ENCODE results near the gene CLSTN2.

Gene CLSTN2

GRCh38 chr3:140580746-140581145 is 645.8 kb downstream of the CLSTN2 start:
- Histone ChIP-seq H4K20me1 (ENCODE audit: insufficient read depth, low read length) (no peaks in the 10 kb centered on the region), H3F3A (ENCODE audit: insufficient read depth, low read length) (no peaks in the 10 kb centered on the region), H3K79me2 (ENCODE audit: low read length) (no peaks in the 10 kb centered on the region), H3K9me3 (replicated peaks; ENCODE audit: insufficient read depth, low read length) (no peaks in the 10 kb centered on the region), H2AFZ (ENCODE audit: low read length) (no peak overlapping the region), H3K4me3 (ENCODE audit: low read length) (no peak overlapping the region), H3K27ac (ENCODE audit: low read length) (no peak overlapping the region), H3K9me2 (replicated peaks; ENCODE audit: insufficient read depth, low read length) (no peaks in the 10 kb centered on the region), H3K4me1 (ENCODE audit: low read length) (no peaks in the 10 kb centered on the region), H3K36me3 (replicated peaks; ENCODE audit: insufficient read depth, low read length) (no peaks in the 10 kb centered on the region), H3K9ac (ENCODE audit: low read length) (no peak overlapping the region), H3K27me3 (replicated peaks; ENCODE audit: insufficient read depth, low read length) (no peaks in the 10 kb centered on the region), H3K4me2 (ENCODE audit: low read depth, low read length) (no peak overlapping the region)
- no peak for DNase-seq
- no peak for TF ChIP-seq CTCF (IDR thresholded peaks at IDR 0.05; ENCODE audit: low read length)
- no peak for TF ChIP-seq EZH2 (optimal IDR thresholded peaks at IDR 0.05; ENCODE audit: low read depth, low read length)
- no peak for TF ChIP-seq EZH2phosphoT487 (IDR thresholded peaks at IDR 0.05; ENCODE audit: low read length)

- H3K4me3 ChIP-seq (ENCODE audit: low read length) = no peak overlapping the region
- H3K9me2 ChIP-seq (replicated peaks; ENCODE audit: insufficient read depth, low read length) = no peaks in the 10 kb centered on the region
- no peaks in the 10 kb centered on the region for H4K20me1 ChIP-seq (ENCODE audit: insufficient read depth, low read length)
- TF ChIP-seq CTCF (IDR thresholded peaks at IDR 0.05; ENCODE audit: low read length) (no peak), EZH2phosphoT487 (IDR thresholded peaks at IDR 0.05; ENCODE audit: low read length) (no peak), EZH2 (optimal IDR thresholded peaks at IDR 0.05; ENCODE audit: low read depth, low read length) (no peak)
- no peak overlapping the region for H3K27ac ChIP-seq (ENCODE audit: low read length)
- no peaks in the 10 kb centered on the region for H3K9me3 ChIP-seq (replicated peaks; ENCODE audit: insufficient read depth, low read length)
- H3K9ac ChIP-seq (ENCODE audit: low read length) = no peak overlapping the region
- no peak overlapping the region for H2AFZ ChIP-seq (ENCODE audit: low read length)
- no peak for DNase-seq
- no peaks in the 10 kb centered on the region for H3K79me2 ChIP-seq (ENCODE audit: low read length)
- H3K36me3 ChIP-seq (replicated peaks; ENCODE audit: insufficient read depth, low read length) = no peaks in the 10 kb centered on the region
- no peak overlapping the region for H3K4me2 ChIP-seq (ENCODE audit: low read depth, low read length)
- no peaks in the 10 kb centered on the region for H3K4me1 ChIP-seq (ENCODE audit: low read length)
- no peaks in the 10 kb centered on the region for H3K27me3 ChIP-seq (replicated peaks; ENCODE audit: insufficient read depth, low read length)
- H3F3A ChIP-seq (ENCODE audit: insufficient read depth, low read length) = no peaks in the 10 kb centered on the region
Measured at GRCh38 chr3:140584549-140584948, 649.6 kb downstream of the CLSTN2 start.

GRCh38 chr3:140585828-140586227 is 650.8 kb downstream of the CLSTN2 start:
- Histone ChIP-seq H3K9ac (ENCODE audit: low read length) (no peak overlapping the region), H3K4me3 (ENCODE audit: low read length) (no peak overlapping the region), H3K4me2 (ENCODE audit: low read depth, low read length) (no peak overlapping the region), H3F3A (ENCODE audit: insufficient read depth, low read length) (no peaks in the 10 kb centered on the region), H3K27me3 (replicated peaks; ENCODE audit: insufficient read depth, low read length) (no peaks in the 10 kb centered on the region), H3K36me3 (replicated peaks; ENCODE audit: insufficient read depth, low read length) (no peaks in the 10 kb centered on the region), H3K79me2 (ENCODE audit: low read length) (no peaks in the 10 kb centered on the region), H3K27ac (ENCODE audit: low read length) (no peak overlapping the region), H3K4me1 (ENCODE audit: low read length) (no peaks in the 10 kb centered on the region), H4K20me1 (ENCODE audit: insufficient read depth, low read length) (no peaks in the 10 kb centered on the region), H2AFZ (ENCODE audit: low read length) (no peak overlapping the region), H3K9me2 (replicated peaks; ENCODE audit: insufficient read depth, low read length) (no peaks in the 10 kb centered on the region), H3K9me3 (replicated peaks; ENCODE audit: insufficient read depth, low read length) (no peaks in the 10 kb centered on the region)
- no peak for DNase-seq
- TF ChIP-seq CTCF (IDR thresholded peaks at IDR 0.05; ENCODE audit: low read length) = no peak
- TF ChIP-seq EZH2 (optimal IDR thresholded peaks at IDR 0.05; ENCODE audit: low read depth, low read length) = no peak
- no peak for TF ChIP-seq EZH2phosphoT487 (IDR thresholded peaks at IDR 0.05; ENCODE audit: low read length)

All from MM.1S (cell line).